Calu3 (cell line): ENCODE data around the gene SPRR3. TPM values are rescaled to one million over a fixed set of nuclear protein-coding genes. Genes with fewer than 3 reads are reported as not detected.

Source experiments
- BruUV-seq: library from RNA; stranded (reverse); fragments of 400-500 nt; replicated peaks from 2 replicates; lab custom pipeline; 2021; lab: Mats Ljungman, UMichigan
- CTCF ChIA-PET: fragments of 300-600 bp; sonication (Branson Sonifier 250); formaldehyde crosslinking; loops from one replicate; lab custom pipeline; 2022; ENCODE audit warnings: antibody characterized with exemption; lab: Charles Lee
- DNase-seq: peaks from one replicate; pipeline ENCODE4 v3.0.0; 2022
- H3K27ac Mint-ChIP-seq: one replicate; pipeline ENCODE4 v1.8.0; 2022; ENCODE audit warnings: mixed read lengths; ENCODE audit not compliant: unreplicated experiment
- H3K27me3 Mint-ChIP-seq: one replicate; pipeline ENCODE4 v1.8.0; 2022; ENCODE audit warnings: mixed read lengths; ENCODE audit not compliant: unreplicated experiment
- H3K36me3 Mint-ChIP-seq: one replicate; pipeline ENCODE4 v1.8.0; 2022; ENCODE audit warnings: mild to moderate bottlenecking, moderate library complexity, mixed read lengths; ENCODE audit not compliant: insufficient read depth, unreplicated experiment
- H3K4me1 Mint-ChIP-seq: one replicate; pipeline ENCODE4 v1.8.0; 2022; ENCODE audit warnings: mild to moderate bottlenecking, low read depth, mixed read lengths; ENCODE audit not compliant: unreplicated experiment
- H3K4me3 Mint-ChIP-seq: one replicate; pipeline ENCODE4 v1.8.0; 2022; ENCODE audit warnings: mild to moderate bottlenecking, low read depth, moderate library complexity, mixed read lengths; ENCODE audit not compliant: unreplicated experiment
- H3K9me3 Mint-ChIP-seq: one replicate; pipeline ENCODE4 v1.8.0; 2022; ENCODE audit warnings: low read depth, mixed read lengths; ENCODE audit not compliant: unreplicated experiment
- CTCF ChIP-seq: fragments of 200-600 bp; IDR thresholded peaks from one replicate; pipeline ENCODE4 v1.8.0; 2022; ENCODE audit warnings: antibody characterized with exemption; ENCODE audit not compliant: unreplicated experiment
- intact Hi-C: fragments of 100-400 bp; cut with micrococcal nuclease; formaldehyde crosslinking; loops from one replicate; pipeline ENCODE4 v1.10.0; 2022; ENCODE audit not compliant: unreplicated experiment
- total RNA-seq: library from RNA; stranded (reverse); gene quantifications from 2 replicates; pipeline ENCODE4 v1.2.3, GENCODE V29; 2022

SPRR3 gene
- total RNA-seq, 1 experiment from 2014 or later: 6.2 TPM

GRCh38 chr1:152982076-152982475 lies 19.5 kb upstream of the SPRR3 start:
- TF ChIP-seq CTCF: no peak
- Mint-ChIP-seq H3K9me3 (peaks cover 2% of the 10 kb centered on the region), H3K4me1 (peaks cover 35% of the 10 kb centered on the region), H3K4me3 (no peak overlapping the region), H3K27ac (no peak overlapping the region), H3K27me3 (no peaks in the 10 kb centered on the region), H3K36me3 (no peaks in the 10 kb centered on the region)
- CTCF ChIA-PET: interaction anchor here (1.7 kb wide), 1 partner anchor 15 kb away, joined by 3 read pairs; no protein-coding TSS in a partner anchor
- no TSS peak for BruUV-seq
- DNase-seq: no peak
- intact Hi-C loops: no loop called here

GRCh38 chr1:152983234-152983633 lies 18.3 kb upstream of the SPRR3 start:
- TF ChIP-seq CTCF: no peak
- CTCF ChIA-PET: interaction anchor here (1.1 kb wide), 1 partner anchor 112 kb away, joined by 3 read pairs; no protein-coding TSS in a partner anchor
- Mint-ChIP-seq H3K4me1 (peaks cover 35% of the 10 kb centered on the region), H3K4me3 (no peak overlapping the region), H3K27me3 (no peaks in the 10 kb centered on the region), H3K36me3 (no peaks in the 10 kb centered on the region), H3K9me3 (peaks cover 2% of the 10 kb centered on the region), H3K27ac (no peak overlapping the region)
- BruUV-seq: no TSS peak
- intact Hi-C loops: no loop called here
- peak; percentile 24 for DNase-seq

- H3K36me3 Mint-ChIP-seq: no peaks in the 10 kb centered on the region
- H3K27ac Mint-ChIP-seq: no peak within 1 kb of the TSS
- H3K4me3 Mint-ChIP-seq: no peak within 1 kb of the TSS
- BruUV-seq: no TSS peak
- H3K4me1 Mint-ChIP-seq: peaks cover 35% of the 10 kb centered on the region
- CTCF ChIA-PET: interaction anchor here (1.1 kb wide), 1 partner anchor 113 kb away, joined by 3 read pairs; no protein-coding TSS in a partner anchor
- peak; percentile 40 for DNase-seq
- intact Hi-C loops: no loop called here
- H3K27me3 Mint-ChIP-seq: no peaks in the 10 kb centered on the region
- no peak for TF ChIP-seq CTCF
- H3K9me3 Mint-ChIP-seq: peaks cover 2% of the 10 kb centered on the region
Observed at GRCh38 chr1:152983743-152984142, 17.8 kb upstream of the SPRR3 start, which contains the start of gene SPRR1A. Gene SPRR1A (plus strand): TSS chr1:152984081. CDS start chr1:152985231, 1,150 bp downstream.

GRCh38 chr1:152986578-152986977 lies 15.0 kb upstream of the SPRR3 start:
- intact Hi-C loops: no loop called here
- peaks cover 17% of the 10 kb centered on the region for H3K4me1 Mint-ChIP-seq
- TF ChIP-seq CTCF: no peak
- no peak overlapping the region for H3K4me3 Mint-ChIP-seq
- H3K27ac Mint-ChIP-seq: no peak overlapping the region
- no TSS peak for BruUV-seq
- CTCF ChIA-PET: no interaction called here
- H3K36me3 Mint-ChIP-seq: no peaks in the 10 kb centered on the region
- H3K27me3 Mint-ChIP-seq: no peaks in the 10 kb centered on the region
- no peak for DNase-seq
- H3K9me3 Mint-ChIP-seq: peaks cover 2% of the 10 kb centered on the region
